Measurements from ENCODE around the gene LRP5.

Gene LRP5

GRCh38 chr11:68326334-68327215, 14.2 kb downstream of the LRP5 start:
- intact Hi-C loops (cut with DNase I): no loop called here
- DNase-seq: peak in 1 of 10 donors; percentile 77

- intact Hi-C loops (cut with DNase I): no loop called here
- peak in 2 of 10 donors; percentile 29 to 80 for DNase-seq
Observed at GRCh38 chr11:68327586-68328370, 15.4 kb downstream of the LRP5 start.

GRCh38 chr11:68328374-68329091, 16.1 kb downstream of the LRP5 start:
- DNase-seq: peak; percentile 33 to 91 (median 50)
- intact Hi-C loops (cut with DNase I): no loop called here

- intact Hi-C loops (cut with DNase I): no loop called here
- peak in 1 of 10 donors; percentile 57 for DNase-seq
Observed at GRCh38 chr11:68329536-68329935, 17.1 kb downstream of the LRP5 start.

- intact Hi-C loops (cut with DNase I): no loop called here
- DNase-seq: peak in 1 of 10 donors; percentile 67
Observed at GRCh38 chr11:68329978-68330699, 17.7 kb downstream of the LRP5 start.

GRCh38 chr11:68330700-68331337, 18.4 kb downstream of the LRP5 start:
- DNase-seq: peak in 1 of 10 donors; percentile 68
- intact Hi-C loops (cut with DNase I): no loop called here

GRCh38 chr11:68331338-68331947, 19.1 kb downstream of the LRP5 start:
- intact Hi-C loops (cut with DNase I): no loop called here
- DNase-seq: peak in 1 of 10 donors; percentile 78

GRCh38 chr11:68332186-68332585, 19.8 kb downstream of the LRP5 start:
- intact Hi-C loops (cut with DNase I): no loop called here
- DNase-seq: peak in 1 of 10 donors; percentile 78

GRCh38 chr11:68333173-68333572, 20.8 kb downstream of the LRP5 start:
- peak in 1 of 10 donors; percentile 4 for DNase-seq

GRCh38 chr11:68334923-68335322, 22.5 kb downstream of the LRP5 start:
- intact Hi-C loops (cut with DNase I): no loop called here

More at GRCh38 chr11:68333173-68333572, 20.8 kb downstream of the LRP5 start:
- intact Hi-C loops (cut with DNase I): no loop called here

GRCh38 chr11:68335683-68336082, 23.3 kb downstream of the LRP5 start:
- DNase-seq: peak in 4 of 10 donors; percentile 45 to 92 (median 72)
- intact Hi-C loops (cut with DNase I): no loop called here

More at GRCh38 chr11:68334923-68335322, 22.5 kb downstream of the LRP5 start:
- DNase-seq: peak in 1 of 10 donors; percentile 34

GRCh38 chr11:68336716-68337115, 24.3 kb downstream of the LRP5 start:
- DNase-seq: peak in 1 of 10 donors; percentile 43
- intact Hi-C loops (cut with DNase I): no loop called here

- DNase-seq: peak in 1 of 10 donors; percentile 14
- intact Hi-C loops (cut with DNase I): no loop called here
Observed at GRCh38 chr11:68337399-68337835, 25.0 kb downstream of the LRP5 start.

- intact Hi-C loops (cut with DNase I): no loop called here
- DNase-seq: peak in 1 of 10 donors; percentile 60
Observed at GRCh38 chr11:68338051-68338780, 25.8 kb downstream of the LRP5 start.

- intact Hi-C loops (cut with DNase I): no loop called here
Observed at GRCh38 chr11:68340003-68340767, 27.8 kb downstream of the LRP5 start.

GRCh38 chr11:68340784-68341556, 28.6 kb downstream of the LRP5 start:
- intact Hi-C loops (cut with DNase I): no loop called here
- peak in 1 of 10 donors; percentile 29 for DNase-seq

More at GRCh38 chr11:68340003-68340767, 27.8 kb downstream of the LRP5 start:
- peak in 1 of 10 donors; percentile 21 for DNase-seq

All from posterior cingulate gyrus (tissue), 11 donors.